ENCODE measurements around the gene SPATA32.

The SPATA32 gene

DNA sequence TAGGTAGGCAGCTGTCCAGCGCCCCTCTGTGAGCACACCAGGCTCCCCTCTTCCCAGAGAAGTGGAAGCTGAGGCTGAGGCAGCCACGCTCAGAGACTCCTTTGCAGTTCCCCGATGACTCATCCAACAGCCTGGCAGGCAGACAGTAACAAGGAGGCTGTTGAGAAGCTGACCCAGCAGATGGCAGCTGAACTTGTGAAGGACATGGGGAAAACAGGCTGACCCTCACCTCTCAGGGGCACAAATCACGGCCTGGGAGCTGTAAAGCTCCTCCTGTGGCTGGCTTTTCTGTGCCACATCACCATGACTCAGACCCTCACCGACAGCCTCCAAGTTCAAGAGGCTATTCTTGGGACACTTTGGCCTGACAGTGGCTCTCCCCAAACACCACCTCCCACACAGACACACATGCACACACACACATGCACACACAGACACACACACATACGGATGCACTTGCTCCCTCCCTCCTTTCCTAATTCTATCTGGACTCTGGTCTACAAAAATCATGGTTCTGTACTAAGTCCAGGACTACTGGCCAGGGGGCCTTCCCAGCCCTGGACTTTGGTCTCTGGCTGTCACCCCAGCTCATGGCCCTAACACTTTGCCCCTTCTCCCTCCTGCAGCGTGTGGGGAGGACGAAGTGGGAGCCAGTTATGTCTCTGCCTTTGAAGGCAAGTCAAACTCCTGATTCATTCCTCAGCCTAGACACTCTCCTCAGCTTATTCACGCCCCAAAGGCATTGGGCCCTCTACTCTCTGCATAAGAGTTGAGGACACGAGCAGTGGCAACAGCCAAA, 31.7 kb upstream of the SPATA32 start:
- peak; percentile 93 for DNase-seq

GRCh38 chr17:45292696-45293412, 31.0 kb upstream of the SPATA32 start:
- no peak for DNase-seq

GRCh38 chr17:45291171-45291805, 29.4 kb upstream of the SPATA32 start:
- no peak for DNase-seq

GRCh38 chr17:45290269-45290765, 28.4 kb upstream of the SPATA32 start:
- no peak for DNase-seq

- no peak for DNase-seq
These were observed 27.7 kb upstream of the SPATA32 start for GRCh38 chr17:45289301-45290268.

- no peak for DNase-seq
These were observed 26.9 kb upstream of the SPATA32 start for GRCh38 chr17:45288825-45289224.

- DNase-seq, result peak; percentile 20
These were observed 25.9 kb upstream of the SPATA32 start for GRCh38 chr17:45287526-45288500.

DNA sequence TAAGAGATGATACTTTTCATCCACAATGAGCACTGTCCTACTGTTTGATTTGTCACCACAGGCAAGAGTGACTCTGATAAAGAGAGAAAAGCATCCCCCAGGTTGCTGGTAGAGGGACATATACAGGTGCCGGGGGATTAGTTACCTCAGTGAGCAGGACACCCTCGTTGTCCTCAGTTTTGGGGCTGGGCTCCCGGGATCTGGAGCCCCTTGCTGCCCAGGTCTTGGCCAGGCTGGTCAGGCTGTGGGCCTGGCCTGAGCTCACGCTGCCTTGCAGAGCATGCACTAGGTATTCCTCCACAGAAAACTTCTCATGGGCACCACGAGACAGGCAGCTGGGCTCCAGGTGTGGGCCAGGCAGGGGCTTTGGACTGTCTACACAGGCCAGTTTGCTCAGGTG, 24.4 kb upstream of the SPATA32 start:
- no peak for DNase-seq

GRCh38 chr17:45284176-45285140, 22.6 kb upstream of the SPATA32 start:
- peak; percentile 54 for DNase-seq

- no peak for DNase-seq
These were observed 21.8 kb upstream of the SPATA32 start for GRCh38 chr17:45283711-45284110.

- DNase-seq, result peak; percentile 98
These were observed 21.1 kb upstream of the SPATA32 start for GRCh38 chr17:45282683-45283644.

DNA sequence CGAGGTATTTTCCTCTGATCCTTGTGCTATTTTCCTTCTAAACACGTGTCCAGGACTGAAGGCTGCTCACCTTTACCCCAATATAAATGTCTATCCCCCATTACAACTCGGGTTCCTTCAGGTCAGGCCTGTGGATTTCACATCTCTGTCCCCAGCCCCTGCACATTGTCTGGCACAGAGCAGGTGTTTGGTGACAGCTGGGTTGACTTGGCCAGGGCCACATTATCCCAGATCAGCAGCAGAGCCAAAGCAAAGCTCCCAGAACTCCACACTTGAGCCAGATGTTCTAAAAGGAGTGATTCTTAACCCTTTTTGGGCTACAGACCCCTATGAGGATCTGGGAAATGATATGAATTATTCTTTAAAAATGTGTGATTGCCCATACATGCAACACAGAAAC, 18.0 kb upstream of the SPATA32 start:
- DNase-seq, result no peak

GRCh38 chr17:45277992-45278391, 16.1 kb upstream of the SPATA32 start:
- no peak for DNase-seq

- peak; percentile 97 for DNase-seq
These were observed 15.4 kb upstream of the SPATA32 start for GRCh38 chr17:45277216-45277849.

DNA sequence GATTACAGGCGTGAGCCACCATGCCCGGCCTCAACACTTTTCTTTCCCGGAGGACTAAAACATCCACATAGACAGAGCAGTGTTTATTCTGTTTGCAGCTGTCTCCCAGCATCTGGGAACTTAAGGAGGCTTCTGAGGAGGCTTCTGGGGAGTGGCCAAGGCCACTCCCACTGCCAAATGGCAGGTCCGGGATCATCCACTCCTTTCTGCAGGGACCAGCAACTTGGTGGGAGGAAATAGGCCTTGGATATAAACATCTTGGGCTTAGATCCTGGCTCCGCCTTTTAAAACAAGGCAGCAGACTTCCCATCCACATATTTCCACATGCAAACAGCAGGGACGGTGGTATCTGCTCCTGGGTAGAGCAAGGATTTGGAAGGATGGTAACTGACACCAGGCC, 14.1 kb upstream of the SPATA32 start:
- no peak for DNase-seq

DNA sequence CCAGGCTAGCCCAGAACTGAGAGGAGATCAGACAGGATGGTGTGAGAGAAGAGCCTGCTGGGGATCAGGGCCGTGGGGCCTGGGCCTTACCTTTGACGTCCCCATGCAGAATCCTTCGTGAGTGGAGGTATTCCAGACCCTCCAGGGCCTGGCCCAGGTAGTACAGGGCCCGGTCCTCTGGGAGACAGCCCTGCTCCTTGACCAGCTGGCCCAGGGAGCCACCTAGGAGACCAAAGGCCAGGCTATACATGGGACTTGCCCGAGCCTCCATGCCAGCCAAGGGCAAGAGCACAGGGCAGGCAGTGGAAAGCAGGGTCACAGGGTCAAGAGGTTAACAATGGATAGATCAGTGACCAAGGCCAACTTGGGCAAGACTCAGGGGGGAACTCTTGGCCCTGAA, 12.1 kb upstream of the SPATA32 start:
- no peak for DNase-seq

- DNase-seq, result no peak
These were observed 11.7 kb upstream of the SPATA32 start for GRCh38 chr17:45273551-45273957.

GRCh38 chr17:45271603-45272002, 9.7 kb upstream of the SPATA32 start:
- no peak for DNase-seq

All from DMS53 (cell line).